ENCODE data around the gene FKBP5. TPM values are rescaled to one million over a fixed set of nuclear protein-coding genes. Genes with fewer than 3 reads are reported as not detected.
A peak's percentile ranks its signal among the peaks of the same experiment; 100 is the strongest.
"Not testable (repeated sequence)": the region's sequence is repeated elsewhere in the genome, so short reads cannot be mapped to it uniquely, and the experiment has no call there.

The FKBP5 gene
- total and polyA plus RNA-seq, 2 donors (not counting 1 experiment from before 2014, with no cell fraction given), result 10.9 to 16.3 TPM

DNA sequence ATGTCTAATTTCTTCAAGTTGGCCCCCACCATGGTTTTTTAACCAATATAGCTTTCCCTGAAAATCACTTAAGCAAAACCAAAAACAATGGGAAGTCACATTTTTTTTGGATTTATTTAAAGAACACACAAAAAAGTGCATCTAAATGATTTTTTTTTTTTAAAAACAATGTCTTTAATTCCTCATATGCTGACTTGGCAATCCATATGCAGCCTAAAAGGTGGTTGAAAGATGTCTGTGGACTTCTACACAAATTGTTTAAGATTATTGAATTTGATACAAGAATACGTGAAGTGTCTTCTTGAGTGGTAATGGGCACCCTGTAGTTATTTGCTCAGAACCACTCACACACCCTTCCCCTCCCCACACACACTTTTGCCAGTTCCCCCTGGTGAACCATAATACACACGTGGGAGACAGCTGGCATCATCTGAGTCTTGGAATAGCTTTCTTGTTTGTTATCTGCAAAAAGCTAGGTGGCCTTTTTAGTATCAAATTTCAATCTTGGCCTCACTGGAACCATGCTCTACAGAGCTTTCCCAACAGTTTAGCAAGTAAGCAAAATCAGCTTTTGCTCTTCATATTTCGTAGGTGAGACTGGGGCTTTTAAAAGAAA is 115.1 kb downstream of the FKBP5 start:
- Histone ChIP-seq H3K9ac (ENCODE audit: insufficient read depth, low read length) (no peak overlapping the region), H3K4me2 (ENCODE audit: extremely low read depth, insufficient read depth, low read length) (no peak overlapping the region), H3K27ac (ENCODE audit: insufficient read depth, low read length) (no peak overlapping the region), H3K27me3 (ENCODE audit: control insufficient read depth, insufficient read depth, low read length) (no peaks in the 10 kb centered on the region), H2AFZ (ENCODE audit: low read length) (no peak overlapping the region), H4K20me1 (ENCODE audit: control insufficient read depth, extremely low read depth, insufficient read depth, low read length) (no peaks in the 10 kb centered on the region), H3K4me1 (ENCODE audit: control insufficient read depth, extremely low read depth, insufficient read depth, low read length) (no peaks in the 10 kb centered on the region), H3K79me2 (ENCODE audit: control insufficient read depth, insufficient read depth, low read length) (no peaks in the 10 kb centered on the region), H3K9me3 (ENCODE audit: control insufficient read depth, insufficient read depth, low read depth, low read length) (no peaks in the 10 kb centered on the region), H3K4me3 (replicated peaks in 1 of 4; ENCODE audit: control extremely low read depth in 1 of 4, insufficient read depth in 1 of 4, low read depth in 3 of 4, low read length in 4 of 4) (no peak overlapping the region), H3K36me3 (ENCODE audit: control insufficient read depth, insufficient read depth, low read length) (no peaks in the 10 kb centered on the region)
- no peak for DNase-seq (ENCODE audit: low read depth in 2 of 2)
- no peak for TF ChIP-seq EZH2 (IDR thresholded peaks at IDR 0.05; ENCODE audit: low read length, missing control alignments)
- TF ChIP-seq, protein P1, sequence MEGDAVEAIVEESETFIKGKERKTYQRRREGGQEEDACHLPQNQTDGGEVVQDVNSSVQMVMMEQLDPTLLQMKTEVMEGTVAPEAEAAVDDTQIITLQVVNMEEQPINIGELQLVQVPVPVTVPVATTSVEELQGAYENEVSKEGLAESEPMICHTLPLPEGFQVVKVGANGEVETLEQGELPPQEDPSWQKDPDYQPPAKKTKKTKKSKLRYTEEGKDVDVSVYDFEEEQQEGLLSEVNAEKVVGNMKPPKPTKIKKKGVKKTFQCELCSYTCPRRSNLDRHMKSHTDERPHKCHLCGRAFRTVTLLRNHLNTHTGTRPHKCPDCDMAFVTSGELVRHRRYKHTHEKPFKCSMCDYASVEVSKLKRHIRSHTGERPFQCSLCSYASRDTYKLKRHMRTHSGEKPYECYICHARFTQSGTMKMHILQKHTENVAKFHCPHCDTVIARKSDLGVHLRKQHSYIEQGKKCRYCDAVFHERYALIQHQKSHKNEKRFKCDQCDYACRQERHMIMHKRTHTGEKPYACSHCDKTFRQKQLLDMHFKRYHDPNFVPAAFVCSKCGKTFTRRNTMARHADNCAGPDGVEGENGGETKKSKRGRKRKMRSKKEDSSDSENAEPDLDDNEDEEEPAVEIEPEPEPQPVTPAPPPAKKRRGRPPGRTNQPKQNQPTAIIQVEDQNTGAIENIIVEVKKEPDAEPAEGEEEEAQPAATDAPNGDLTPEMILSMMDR (conservative IDR thresholded peaks at IDR 0.05 in 1 of 2, IDR thresholded peaks at IDR 0.05 in 1 of 2; ENCODE audit: low read depth in 1 of 2, low read length in 2 of 2), result no peak

DNA sequence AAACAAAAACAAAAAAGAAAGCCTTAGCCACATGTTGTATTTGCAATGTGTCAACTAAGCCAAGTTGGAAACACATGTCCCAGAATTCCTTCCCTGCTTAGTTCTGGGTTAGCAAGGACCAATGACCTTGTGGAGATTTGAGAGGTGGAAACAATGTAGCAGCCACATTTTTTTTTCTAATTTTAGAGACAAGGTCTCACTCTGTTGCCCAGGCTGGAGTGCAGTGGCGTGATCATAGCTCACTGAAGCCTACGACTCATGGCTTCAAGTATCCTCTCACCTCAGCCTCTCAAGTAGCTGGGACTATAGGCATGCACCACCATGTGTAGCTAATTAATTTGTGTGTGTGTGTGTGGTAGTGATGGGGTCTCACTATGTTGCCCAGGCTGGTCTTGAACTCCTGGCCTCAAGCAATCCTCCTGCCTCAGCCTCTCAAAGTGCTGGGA is 117.8 kb downstream of the FKBP5 start:
- not testable (repeated sequence) for H3K9ac ChIP-seq (ENCODE audit: insufficient read depth, low read length); H3K9me3 ChIP-seq (ENCODE audit: control insufficient read depth, insufficient read depth, low read depth, low read length); H3K4me3 ChIP-seq (replicated peaks in 1 of 4; ENCODE audit: control extremely low read depth in 1 of 4, insufficient read depth in 1 of 4, low read depth in 3 of 4, low read length in 4 of 4); H4K20me1 ChIP-seq (ENCODE audit: control insufficient read depth, extremely low read depth, insufficient read depth, low read length); H3K79me2 ChIP-seq (ENCODE audit: control insufficient read depth, insufficient read depth, low read length); H2AFZ ChIP-seq (ENCODE audit: low read length); H3K4me2 ChIP-seq (ENCODE audit: extremely low read depth, insufficient read depth, low read length); H3K27me3 ChIP-seq (ENCODE audit: control insufficient read depth, insufficient read depth, low read length); DNase-seq (ENCODE audit: low read depth in 2 of 2); H3K27ac ChIP-seq (ENCODE audit: insufficient read depth, low read length); H3K4me1 ChIP-seq (ENCODE audit: control insufficient read depth, extremely low read depth, insufficient read depth, low read length); H3K36me3 ChIP-seq (ENCODE audit: control insufficient read depth, insufficient read depth, low read length)

DNA sequence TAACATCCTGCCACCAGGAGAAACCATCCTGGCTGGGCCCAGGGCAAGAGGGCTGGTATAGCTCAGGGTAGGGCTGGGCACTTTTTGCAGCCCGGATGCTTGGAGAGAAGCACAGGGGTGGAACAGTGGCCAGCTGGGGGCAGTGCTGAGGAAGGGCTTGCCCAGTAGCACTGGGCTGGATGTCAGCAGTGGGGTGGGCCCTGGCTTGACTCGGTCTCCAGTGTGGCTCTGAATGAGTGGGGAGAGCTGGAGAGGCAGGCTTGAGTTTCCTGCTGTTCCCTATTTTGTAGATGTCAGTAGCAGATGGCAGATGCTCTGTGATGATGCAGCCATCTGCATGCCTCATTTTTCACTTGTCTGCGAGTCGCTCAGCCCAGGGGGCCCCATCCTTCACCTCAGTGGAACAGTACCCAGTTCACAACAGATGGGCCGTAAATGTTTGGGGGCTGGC is 119.7 kb downstream of the FKBP5 start:
- H3K79me2 ChIP-seq (ENCODE audit: control insufficient read depth, insufficient read depth, low read length), result no peaks in the 10 kb centered on the region
- H3K4me3 ChIP-seq (replicated peaks in 1 of 4; ENCODE audit: control extremely low read depth in 1 of 4, insufficient read depth in 1 of 4, low read depth in 3 of 4, low read length in 4 of 4), result no peak overlapping the region
- H3K9ac ChIP-seq (ENCODE audit: insufficient read depth, low read length), result no peak overlapping the region
- no peak overlapping the region for H3K4me2 ChIP-seq (ENCODE audit: extremely low read depth, insufficient read depth, low read length)
- TF ChIP-seq, protein P1 (conservative IDR thresholded peaks at IDR 0.05 in 1 of 2, IDR thresholded peaks at IDR 0.05 in 1 of 2; ENCODE audit: low read depth in 1 of 2, low read length in 2 of 2), result peak; percentile 20 to 60
- TF ChIP-seq EZH2 (IDR thresholded peaks at IDR 0.05; ENCODE audit: low read length, missing control alignments), result no peak
- peak in 1 of 2 donors; percentile 64 for DNase-seq (ENCODE audit: low read depth in 2 of 2)
- peaks cover 13% of the 10 kb centered on the region for H3K27me3 ChIP-seq (ENCODE audit: control insufficient read depth, insufficient read depth, low read length)
- no peak overlapping the region for H2AFZ ChIP-seq (ENCODE audit: low read length)
- no peaks in the 10 kb centered on the region for H3K4me1 ChIP-seq (ENCODE audit: control insufficient read depth, extremely low read depth, insufficient read depth, low read length)
- H3K36me3 ChIP-seq (ENCODE audit: control insufficient read depth, insufficient read depth, low read length), result no peaks in the 10 kb centered on the region
- H4K20me1 ChIP-seq (ENCODE audit: control insufficient read depth, extremely low read depth, insufficient read depth, low read length), result no peaks in the 10 kb centered on the region
- no peak overlapping the region for H3K27ac ChIP-seq (ENCODE audit: insufficient read depth, low read length)
- no peaks in the 10 kb centered on the region for H3K9me3 ChIP-seq (ENCODE audit: control insufficient read depth, insufficient read depth, low read depth, low read length)

All from fibroblast of lung (primary cell).